ENCODE measurements around the gene CKLF.
"Not testable (repeated sequence)": the region's sequence is repeated elsewhere in the genome, so short reads cannot be mapped to it uniquely, and the experiment has no call there.

CKLF gene

GRCh38 chr16:66561381-66562080 is 9.2 kb downstream of the CKLF start:
- no peak for TF ChIP-seq CTCF (conservative IDR thresholded peaks at IDR 0.05; ENCODE audit: low read depth)

GRCh38 chr16:66562409-66562808 is 10.0 kb downstream of the CKLF start:
- peak; percentile 26; the same call in 1 of the 2 replicates for TF ChIP-seq CTCF (conservative IDR thresholded peaks at IDR 0.05; ENCODE audit: low read depth)
- POLR2A ChIA-PET (ENCODE audit: low non-redundant PET): no interaction called here
- H3K27ac ChIP-seq: no peak overlapping the region
- CTCF ChIA-PET: interaction anchor here (0.5 to 2.3 kb wide), 9 partner anchors 8 to 508 kb away, joined by 3 to 18 read pairs (median 3); no protein-coding TSS in a partner anchor
- no peak for DNase-seq (ENCODE audit: low spot score)

More at GRCh38 chr16:66561381-66562080, 9.2 kb downstream of the CKLF start:
- H3K27ac ChIP-seq: no peak overlapping the region
- ChIA-PET CTCF (interaction anchor here (0.5 to 2.3 kb wide), 6 partner anchors 7 to 509 kb away, joined by 3 to 18 read pairs (median 4); no protein-coding TSS in a partner anchor), POLR2A (ENCODE audit: low non-redundant PET) (no interaction called here)
- DNase-seq (ENCODE audit: low spot score): no peak

- no peak for TF ChIP-seq CTCF (conservative IDR thresholded peaks at IDR 0.05; ENCODE audit: low read depth)
- CTCF ChIA-PET: interaction anchor here (0.6 to 2.3 kb wide), 9 partner anchors 9 to 305 kb away, joined by 3 to 18 read pairs (median 3); no protein-coding TSS in a partner anchor
- no peak for DNase-seq (ENCODE audit: low spot score)
- no peak overlapping the region for H3K27ac ChIP-seq
- POLR2A ChIA-PET (ENCODE audit: low non-redundant PET): no interaction called here
Observed at GRCh38 chr16:66562986-66563385, 10.6 kb downstream of the CKLF start.

GRCh38 chr16:66563574-66564334 is 11.4 kb downstream of the CKLF start:
- ChIA-PET POLR2A (ENCODE audit: low non-redundant PET) (no interaction called here), CTCF (interaction anchor here (0.6 to 2.3 kb wide), 8 partner anchors 24 to 304 kb away, joined by 3 to 18 read pairs (median 4); no protein-coding TSS in a partner anchor)
- TF ChIP-seq CTCF (conservative IDR thresholded peaks at IDR 0.05; ENCODE audit: low read depth): no peak
- H3K27ac ChIP-seq: no peak overlapping the region
- no peak for DNase-seq (ENCODE audit: low spot score)

- no peak for DNase-seq (ENCODE audit: low spot score)
- ChIA-PET CTCF (no interaction called here), POLR2A (ENCODE audit: low non-redundant PET) (no interaction called here)
- TF ChIP-seq CTCF (conservative IDR thresholded peaks at IDR 0.05; ENCODE audit: low read depth): no peak
- H3K27ac ChIP-seq: no peak within 1 kb of the TSS
Observed at GRCh38 chr16:66566051-66566901, 13.9 kb downstream of the CKLF start, which contains the start of gene CMTM1. TSS of gene CMTM1 (plus strand) at chr16:66566439. CDS start at chr16:66566514, 75 bp downstream.

- POLR2A ChIA-PET (ENCODE audit: low non-redundant PET); DNase-seq (ENCODE audit: low spot score); H3K27ac ChIP-seq: not testable (repeated sequence)
- CTCF ChIA-PET: interaction anchor here (0.8 kb wide), 1 partner anchor 309 kb away, joined by 4 read pairs; no protein-coding TSS in a partner anchor
Observed at GRCh38 chr16:66567270-66567669, 14.9 kb downstream of the CKLF start.

All from RWPE1 (cell line).